WTC11 (cell line): Measurements from ENCODE around the gene BRD1.

Experiments used
- FOXJ3 ChIP-seq: sonication (generic); formaldehyde crosslinking; IDR thresholded peaks from 2 replicates; pipeline ENCODE4 v1.9.0; 2021; ENCODE audit warnings: missing genetic modification reagents, mild to moderate bottlenecking, borderline replicate concordance
- JUN ChIP-seq: sonication (generic); formaldehyde crosslinking; IDR thresholded peaks from 2 replicates; pipeline ENCODE4 v1.8.0; 2023; ENCODE audit warnings: mild to moderate bottlenecking, missing genetic modification reagents
- KAT7 ChIP-seq: sonication (generic); formaldehyde crosslinking; IDR thresholded peaks from 2 replicates; pipeline ENCODE4 v1.8.1; 2023; ENCODE audit warnings: missing genetic modification reagents, mild to moderate bottlenecking, borderline replicate concordance
- MYBL2 ChIP-seq: sonication (generic); formaldehyde crosslinking; IDR thresholded peaks from 2 replicates; pipeline ENCODE4 v1.8.1; 2023; ENCODE audit warnings: mild to moderate bottlenecking, moderate library complexity, missing genetic modification reagents
- RELA ChIP-seq: sonication (generic); formaldehyde crosslinking; IDR thresholded peaks from 2 replicates; pipeline ENCODE4 v1.8.1; 2022; ENCODE audit warnings: missing genetic modification reagents, mild to moderate bottlenecking, borderline replicate concordance
- ZBTB21 ChIP-seq: sonication (generic); formaldehyde crosslinking; IDR thresholded peaks from 2 replicates; pipeline ENCODE4 v1.8.1; 2023; ENCODE audit warnings: mild to moderate bottlenecking, missing genetic modification reagents, borderline replicate concordance
- ZNF121 ChIP-seq: sonication (generic); formaldehyde crosslinking; IDR thresholded peaks from 2 replicates; pipeline ENCODE4 v1.8.0; 2023; ENCODE audit warnings: missing genetic modification reagents
- ZNF317 ChIP-seq: sonication (generic); formaldehyde crosslinking; IDR thresholded peaks from 2 replicates; pipeline ENCODE4 v1.8.1; 2023; ENCODE audit warnings: low read depth, mild to moderate bottlenecking, moderate library complexity, missing genetic modification reagents, borderline replicate concordance
- TF ChIP-seq, protein P1 (sequence below): fragments of 200-600 bp; IDR thresholded peaks from 2 replicates; pipeline ENCODE4 v1.8.0; 2022; ENCODE audit warnings: antibody characterized with exemption
- TF ChIP-seq, protein P2 (sequence below): sonication (generic); formaldehyde crosslinking; conservative IDR thresholded peaks from 2 replicates; pipeline ENCODE4 v1.8.1; 2023; ENCODE audit warnings: mild to moderate bottlenecking, low read depth, missing genetic modification reagents, moderate library complexity
- TF ChIP-seq, protein P3 (sequence below): sonication (generic); formaldehyde crosslinking; IDR thresholded peaks from 2 replicates; pipeline ENCODE4 v1.8.0; 2022; ENCODE audit warnings: mild to moderate bottlenecking, missing genetic modification reagents
- TF ChIP-seq, protein P4 (sequence below): sonication (generic); formaldehyde crosslinking; IDR thresholded peaks from 2 replicates; pipeline ENCODE4 v1.8.1; 2023; ENCODE audit warnings: mild to moderate bottlenecking, missing genetic modification reagents, moderate library complexity
- TF ChIP-seq, protein P5 (sequence below): sonication (generic); formaldehyde crosslinking; IDR thresholded peaks from 2 replicates; pipeline ENCODE4 v1.8.1; 2023; ENCODE audit warnings: mild to moderate bottlenecking, missing genetic modification reagents, moderate library complexity

DNA sequence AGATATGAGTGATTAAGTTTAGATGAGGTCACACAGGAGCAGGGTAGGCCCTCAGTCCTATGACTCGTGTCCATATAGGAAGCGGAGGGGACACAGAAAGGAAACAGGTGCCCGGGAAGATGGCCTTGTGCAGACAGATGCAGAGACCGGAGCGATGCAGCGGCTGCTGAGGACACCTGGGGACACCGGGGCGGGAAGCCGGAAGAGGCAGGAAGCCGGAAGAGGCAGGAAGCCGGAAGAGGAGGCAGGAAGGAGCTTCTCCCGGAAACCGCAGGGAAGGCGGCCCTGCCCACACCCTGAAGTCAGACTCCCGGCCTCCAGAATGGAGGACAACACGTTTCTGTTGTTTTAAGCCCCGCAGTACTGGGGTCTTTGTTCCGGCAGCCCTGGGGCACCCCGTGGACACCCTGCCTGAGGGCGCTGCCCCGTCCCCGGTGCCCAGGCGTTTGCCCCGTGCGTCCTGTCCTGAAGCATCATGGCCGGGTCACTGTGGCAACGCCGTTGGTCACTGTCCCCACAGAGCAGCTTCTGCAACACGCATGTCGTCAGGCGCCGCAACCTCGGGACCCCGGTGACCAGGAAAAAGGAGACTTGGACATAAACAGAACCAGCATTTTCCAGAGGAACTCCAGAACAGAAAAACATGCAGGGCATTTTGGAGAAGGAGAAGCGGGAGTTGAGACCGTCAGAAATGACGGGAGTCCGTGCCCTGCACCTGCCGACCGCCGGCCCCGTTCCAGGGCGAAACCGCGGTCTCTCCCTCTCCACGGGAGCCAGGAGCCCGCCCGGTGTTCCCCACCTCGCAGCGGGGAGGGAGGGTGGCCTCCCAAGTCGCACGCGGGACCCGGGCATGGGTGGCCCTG, 103.4 kb downstream of the BRD1 start:
- TF ChIP-seq, protein P1, sequence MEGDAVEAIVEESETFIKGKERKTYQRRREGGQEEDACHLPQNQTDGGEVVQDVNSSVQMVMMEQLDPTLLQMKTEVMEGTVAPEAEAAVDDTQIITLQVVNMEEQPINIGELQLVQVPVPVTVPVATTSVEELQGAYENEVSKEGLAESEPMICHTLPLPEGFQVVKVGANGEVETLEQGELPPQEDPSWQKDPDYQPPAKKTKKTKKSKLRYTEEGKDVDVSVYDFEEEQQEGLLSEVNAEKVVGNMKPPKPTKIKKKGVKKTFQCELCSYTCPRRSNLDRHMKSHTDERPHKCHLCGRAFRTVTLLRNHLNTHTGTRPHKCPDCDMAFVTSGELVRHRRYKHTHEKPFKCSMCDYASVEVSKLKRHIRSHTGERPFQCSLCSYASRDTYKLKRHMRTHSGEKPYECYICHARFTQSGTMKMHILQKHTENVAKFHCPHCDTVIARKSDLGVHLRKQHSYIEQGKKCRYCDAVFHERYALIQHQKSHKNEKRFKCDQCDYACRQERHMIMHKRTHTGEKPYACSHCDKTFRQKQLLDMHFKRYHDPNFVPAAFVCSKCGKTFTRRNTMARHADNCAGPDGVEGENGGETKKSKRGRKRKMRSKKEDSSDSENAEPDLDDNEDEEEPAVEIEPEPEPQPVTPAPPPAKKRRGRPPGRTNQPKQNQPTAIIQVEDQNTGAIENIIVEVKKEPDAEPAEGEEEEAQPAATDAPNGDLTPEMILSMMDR, result no peak
- TF ChIP-seq, protein P2, sequence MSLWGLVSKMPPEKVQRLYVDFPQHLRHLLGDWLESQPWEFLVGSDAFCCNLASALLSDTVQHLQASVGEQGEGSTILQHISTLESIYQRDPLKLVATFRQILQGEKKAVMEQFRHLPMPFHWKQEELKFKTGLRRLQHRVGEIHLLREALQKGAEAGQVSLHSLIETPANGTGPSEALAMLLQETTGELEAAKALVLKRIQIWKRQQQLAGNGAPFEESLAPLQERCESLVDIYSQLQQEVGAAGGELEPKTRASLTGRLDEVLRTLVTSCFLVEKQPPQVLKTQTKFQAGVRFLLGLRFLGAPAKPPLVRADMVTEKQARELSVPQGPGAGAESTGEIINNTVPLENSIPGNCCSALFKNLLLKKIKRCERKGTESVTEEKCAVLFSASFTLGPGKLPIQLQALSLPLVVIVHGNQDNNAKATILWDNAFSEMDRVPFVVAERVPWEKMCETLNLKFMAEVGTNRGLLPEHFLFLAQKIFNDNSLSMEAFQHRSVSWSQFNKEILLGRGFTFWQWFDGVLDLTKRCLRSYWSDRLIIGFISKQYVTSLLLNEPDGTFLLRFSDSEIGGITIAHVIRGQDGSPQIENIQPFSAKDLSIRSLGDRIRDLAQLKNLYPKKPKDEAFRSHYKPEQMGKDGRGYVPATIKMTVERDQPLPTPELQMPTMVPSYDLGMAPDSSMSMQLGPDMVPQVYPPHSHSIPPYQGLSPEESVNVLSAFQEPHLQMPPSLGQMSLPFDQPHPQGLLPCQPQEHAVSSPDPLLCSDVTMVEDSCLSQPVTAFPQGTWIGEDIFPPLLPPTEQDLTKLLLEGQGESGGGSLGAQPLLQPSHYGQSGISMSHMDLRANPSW (CRISPR knock-in tag), result no peak
- TF ChIP-seq JUN (CRISPR knock-in tag), result no peak
- TF ChIP-seq, protein P3, sequence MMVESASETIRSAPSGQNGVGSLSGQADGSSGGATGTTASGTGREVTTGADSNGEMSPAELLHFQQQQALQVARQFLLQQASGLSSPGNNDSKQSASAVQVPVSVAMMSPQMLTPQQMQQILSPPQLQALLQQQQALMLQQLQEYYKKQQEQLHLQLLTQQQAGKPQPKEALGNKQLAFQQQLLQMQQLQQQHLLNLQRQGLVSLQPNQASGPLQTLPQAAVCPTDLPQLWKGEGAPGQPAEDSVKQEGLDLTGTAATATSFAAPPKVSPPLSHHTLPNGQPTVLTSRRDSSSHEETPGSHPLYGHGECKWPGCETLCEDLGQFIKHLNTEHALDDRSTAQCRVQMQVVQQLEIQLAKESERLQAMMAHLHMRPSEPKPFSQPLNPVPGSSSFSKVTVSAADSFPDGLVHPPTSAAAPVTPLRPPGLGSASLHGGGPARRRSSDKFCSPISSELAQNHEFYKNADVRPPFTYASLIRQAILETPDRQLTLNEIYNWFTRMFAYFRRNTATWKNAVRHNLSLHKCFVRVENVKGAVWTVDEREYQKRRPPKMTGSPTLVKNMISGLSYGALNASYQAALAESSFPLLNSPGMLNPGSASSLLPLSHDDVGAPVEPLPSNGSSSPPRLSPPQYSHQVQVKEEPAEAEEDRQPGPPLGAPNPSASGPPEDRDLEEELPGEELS (CRISPR knock-in tag), result no peak
- TF ChIP-seq, protein P4, sequence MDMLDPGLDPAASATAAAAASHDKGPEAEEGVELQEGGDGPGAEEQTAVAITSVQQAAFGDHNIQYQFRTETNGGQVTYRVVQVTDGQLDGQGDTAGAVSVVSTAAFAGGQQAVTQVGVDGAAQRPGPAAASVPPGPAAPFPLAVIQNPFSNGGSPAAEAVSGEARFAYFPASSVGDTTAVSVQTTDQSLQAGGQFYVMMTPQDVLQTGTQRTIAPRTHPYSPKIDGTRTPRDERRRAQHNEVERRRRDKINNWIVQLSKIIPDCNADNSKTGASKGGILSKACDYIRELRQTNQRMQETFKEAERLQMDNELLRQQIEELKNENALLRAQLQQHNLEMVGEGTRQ (CRISPR knock-in tag), result no peak
- TF ChIP-seq, protein P5, sequence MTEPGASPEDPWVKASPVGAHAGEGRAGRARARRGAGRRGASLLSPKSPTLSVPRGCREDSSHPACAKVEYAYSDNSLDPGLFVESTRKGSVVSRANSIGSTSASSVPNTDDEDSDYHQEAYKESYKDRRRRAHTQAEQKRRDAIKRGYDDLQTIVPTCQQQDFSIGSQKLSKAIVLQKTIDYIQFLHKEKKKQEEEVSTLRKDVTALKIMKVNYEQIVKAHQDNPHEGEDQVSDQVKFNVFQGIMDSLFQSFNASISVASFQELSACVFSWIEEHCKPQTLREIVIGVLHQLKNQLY, result no peak
- no peak for TF ChIP-seq KAT7 (CRISPR knock-in tag)
- no peak for TF ChIP-seq RELA
- TF ChIP-seq ZNF121 (CRISPR knock-in tag), result no peak
- no peak for TF ChIP-seq ZNF317 (CRISPR knock-in tag)
- no peak for TF ChIP-seq MYBL2 (CRISPR knock-in tag)
- no peak for TF ChIP-seq ZBTB21 (CRISPR knock-in tag)
- TF ChIP-seq FOXJ3 (CRISPR knock-in tag), result no peak
